Retina (tissue), 1 donor: ENCODE results near the gene GPHN.
"Not testable (repeated sequence)": the region's sequence is repeated elsewhere in the genome, so short reads cannot be mapped to it uniquely, and the experiment has no call there.

Source experiments
- DNase-seq: peaks from one replicate; pipeline ENCODE4 v3.0.0-alpha.2; 2016

The GPHN gene

GRCh38 chr14:66503532-66503931, 4.4 kb upstream of the GPHN start:
- no peak for DNase-seq

- no peak for DNase-seq
These were observed 696 bp upstream of the GPHN start for GRCh38 chr14:66507181-66507721.

- DNase-seq, result no peak
These were observed 549 bp downstream of the GPHN start for GRCh38 chr14:66508547-66508845.

DNA sequence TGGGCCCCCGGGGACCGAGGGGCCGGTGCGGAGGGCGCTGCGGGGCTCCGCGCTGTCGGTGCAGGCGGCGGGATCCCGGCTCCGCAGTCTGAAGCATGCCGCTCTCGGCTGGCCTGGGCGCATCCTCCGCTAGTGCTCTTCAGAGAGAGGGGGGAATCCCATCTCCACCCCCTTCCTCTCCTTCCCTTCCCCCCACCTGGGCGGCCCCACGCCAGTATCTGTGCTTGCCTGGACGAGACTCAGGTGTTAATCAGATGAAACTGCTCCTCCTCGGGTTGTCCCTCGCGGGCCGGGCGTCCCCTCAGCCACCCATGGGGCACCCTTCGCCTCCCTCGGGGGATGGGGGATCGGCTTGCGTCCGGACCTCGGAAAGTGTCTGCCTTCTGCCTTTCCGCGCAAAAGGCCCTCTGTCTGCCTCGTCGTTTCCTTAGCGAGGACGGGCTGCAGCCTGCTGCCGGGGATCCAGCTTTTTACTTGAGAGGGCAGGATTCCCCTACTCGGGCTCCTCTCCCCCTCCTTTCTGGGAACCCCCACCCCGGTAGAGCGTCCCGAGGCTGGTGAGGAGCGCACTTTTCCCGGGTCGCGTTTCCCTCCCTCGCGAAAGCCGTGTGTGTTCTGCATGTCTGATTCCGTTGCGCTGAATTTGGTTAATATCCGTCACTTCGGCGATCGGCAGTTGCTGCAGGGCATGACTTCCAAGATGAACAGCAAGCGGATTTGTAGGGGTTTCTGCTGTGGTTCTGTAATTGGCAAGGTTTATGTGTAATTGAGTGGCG, 1.1 kb downstream of the GPHN start:
- peak; percentile 84 for DNase-seq

GRCh38 chr14:66509874-66510273, 1.9 kb downstream of the GPHN start:
- no peak for DNase-seq

- DNase-seq, result no peak
These were observed 3.9 kb downstream of the GPHN start for GRCh38 chr14:66511849-66512248.

DNA sequence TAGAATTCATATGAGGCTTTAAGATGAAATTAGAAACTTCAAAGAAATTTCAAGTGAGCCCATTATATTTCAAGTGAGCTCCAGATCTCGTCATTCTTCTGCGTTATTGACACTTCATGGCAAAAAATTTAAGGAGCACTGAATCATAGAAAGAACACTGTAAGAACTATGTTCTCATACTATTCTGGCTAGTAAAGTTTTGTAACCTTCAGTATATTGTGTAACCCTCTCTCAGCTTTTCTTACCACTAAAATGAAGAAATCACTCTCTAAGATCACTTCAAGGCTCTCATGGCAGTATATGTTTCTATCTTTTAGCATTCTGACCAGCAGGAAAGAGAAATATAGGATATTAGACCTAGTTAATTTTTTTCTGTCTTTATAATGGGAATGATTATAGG, 6.3 kb downstream of the GPHN start:
- no peak for DNase-seq

DNA sequence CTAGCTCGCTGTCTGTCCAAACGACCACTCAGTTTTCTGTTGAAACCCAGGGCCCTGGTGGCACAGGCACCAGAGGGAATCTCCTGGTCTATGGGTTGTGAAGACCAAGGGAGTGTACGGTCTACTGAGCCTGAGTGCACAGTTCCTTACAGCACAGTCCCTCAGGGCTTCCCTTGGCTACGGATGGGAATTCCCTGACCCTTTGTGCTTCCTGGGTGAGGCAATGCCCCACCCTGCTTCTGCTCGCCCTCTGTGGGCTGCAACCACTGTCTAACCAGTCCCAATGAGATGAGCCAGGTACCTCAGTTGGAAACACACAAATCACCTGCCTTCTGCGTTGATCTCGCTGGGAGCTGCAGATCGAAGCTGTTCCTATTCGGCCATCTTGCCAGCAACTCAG, 22.6 kb downstream of the GPHN start:
- DNase-seq, result no peak

- no peak for DNase-seq
These were observed 31.1 kb downstream of the GPHN start for GRCh38 chr14:66539034-66539433.

GRCh38 chr14:66540038-66540437, 32.1 kb downstream of the GPHN start:
- DNase-seq, result no peak

GRCh38 chr14:66541627-66542026, 33.7 kb downstream of the GPHN start:
- DNase-seq, result no peak

GRCh38 chr14:66543996-66544395, 36.0 kb downstream of the GPHN start:
- DNase-seq, result no peak

- DNase-seq, result not testable (repeated sequence)
These were observed 37.2 kb downstream of the GPHN start for GRCh38 chr14:66545191-66545590.

- DNase-seq, result not testable (repeated sequence)
These were observed 37.8 kb downstream of the GPHN start for GRCh38 chr14:66545751-66546150.

- no peak for DNase-seq
These were observed 55.8 kb downstream of the GPHN start for GRCh38 chr14:66563731-66564130.

DNA sequence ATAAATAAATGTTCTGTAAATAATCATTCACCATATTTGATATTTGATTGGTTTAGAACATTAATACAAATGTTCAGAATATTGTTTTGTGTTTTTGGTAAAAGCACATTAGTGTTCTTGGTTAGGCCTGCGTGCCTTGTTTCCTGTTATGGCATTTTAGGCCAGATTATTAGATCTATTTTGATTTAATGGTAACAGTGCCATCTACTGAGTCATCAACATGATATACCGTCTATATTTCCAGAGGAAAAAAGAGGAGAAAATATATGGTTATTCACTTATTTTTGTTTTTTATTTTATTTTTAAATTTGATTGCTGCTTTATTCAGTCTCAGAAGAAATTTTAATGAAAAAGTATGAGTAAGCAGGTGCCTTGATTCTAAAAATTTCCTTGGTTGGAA, 60.3 kb downstream of the GPHN start:
- DNase-seq, result no peak

DNA sequence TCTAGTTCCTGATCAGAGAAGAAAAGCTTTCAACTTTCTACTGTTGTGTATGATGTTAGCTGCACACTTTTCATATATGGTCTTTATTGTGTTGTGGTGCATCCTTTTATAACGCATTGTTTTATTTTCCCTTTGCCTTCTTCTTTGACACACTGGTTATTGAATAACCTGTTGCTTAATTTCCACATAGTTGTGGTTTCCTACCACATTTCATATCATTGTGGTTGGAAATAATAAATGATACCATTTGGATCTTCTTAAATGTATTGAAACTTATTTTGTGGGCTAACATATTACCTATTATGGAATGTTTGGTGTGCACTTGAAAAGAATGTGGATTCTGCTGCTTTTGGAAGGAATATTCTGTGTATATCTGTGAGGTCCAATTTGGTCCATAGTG, 64.9 kb downstream of the GPHN start:
- DNase-seq, result no peak

- no peak for DNase-seq
These were observed 67.1 kb downstream of the GPHN start for GRCh38 chr14:66575014-66575413.

- no peak for DNase-seq
These were observed 68.0 kb downstream of the GPHN start for GRCh38 chr14:66575939-66576338.

- DNase-seq, result not testable (repeated sequence)
These were observed 79.8 kb downstream of the GPHN start for GRCh38 chr14:66587753-66588152.

GRCh38 chr14:66595394-66595793, 87.4 kb downstream of the GPHN start:
- no peak for DNase-seq

DNA sequence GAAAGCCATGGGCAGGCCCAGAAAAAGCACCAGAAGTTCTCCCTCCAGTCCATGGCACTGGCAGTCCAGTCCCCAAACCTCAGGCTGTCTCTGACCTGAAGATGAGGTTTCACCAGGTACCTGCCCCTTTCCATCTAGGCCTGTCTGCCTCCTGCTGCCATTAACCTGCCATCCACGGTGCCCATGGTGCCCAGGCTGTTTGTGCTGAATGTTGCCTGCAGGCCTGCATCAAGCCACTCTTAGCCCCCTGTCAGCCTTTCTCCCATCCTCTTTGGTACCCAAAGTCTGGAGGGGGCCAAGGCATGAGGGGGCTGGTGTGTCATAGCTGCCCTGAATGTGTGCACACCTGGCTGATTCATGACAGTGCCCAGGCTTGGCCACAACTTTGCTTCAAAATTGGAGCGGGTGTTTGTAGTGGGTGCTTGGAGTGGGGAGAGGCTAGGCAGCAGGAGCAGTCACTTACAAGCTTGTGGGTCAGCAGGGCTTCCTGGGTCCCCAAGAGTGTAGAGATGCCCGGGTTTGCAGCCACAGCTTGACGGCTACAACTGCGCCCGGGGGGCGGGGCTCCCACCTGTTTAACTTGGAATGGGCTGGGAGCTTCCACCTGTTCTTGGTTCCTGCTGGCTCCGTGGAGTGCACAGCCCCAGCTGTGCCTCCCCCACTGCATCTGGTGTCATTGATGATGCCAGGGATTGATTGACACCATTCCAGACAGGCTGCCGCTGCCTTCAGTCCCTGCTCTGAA, 88.5 kb downstream of the GPHN start:
- DNase-seq, result no peak

DNA sequence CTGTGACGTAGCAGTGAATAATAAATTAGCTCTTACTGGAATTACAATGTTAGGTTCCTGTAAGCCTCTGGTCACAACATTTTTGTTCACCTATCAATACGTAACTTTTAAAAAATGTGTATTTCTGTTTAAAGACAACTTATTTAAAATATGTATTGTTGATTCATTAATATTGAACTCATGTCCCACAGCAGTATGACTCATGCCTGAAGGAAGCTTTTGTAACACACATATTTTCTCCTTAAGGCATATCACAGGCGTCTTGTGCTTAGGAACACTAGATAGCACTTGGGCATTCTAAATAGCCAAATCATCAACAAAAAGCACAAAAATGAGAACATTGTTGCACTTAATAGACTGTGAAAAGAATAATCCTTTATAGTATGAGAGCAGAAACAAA, 92.5 kb downstream of the GPHN start:
- no peak for DNase-seq

DNA sequence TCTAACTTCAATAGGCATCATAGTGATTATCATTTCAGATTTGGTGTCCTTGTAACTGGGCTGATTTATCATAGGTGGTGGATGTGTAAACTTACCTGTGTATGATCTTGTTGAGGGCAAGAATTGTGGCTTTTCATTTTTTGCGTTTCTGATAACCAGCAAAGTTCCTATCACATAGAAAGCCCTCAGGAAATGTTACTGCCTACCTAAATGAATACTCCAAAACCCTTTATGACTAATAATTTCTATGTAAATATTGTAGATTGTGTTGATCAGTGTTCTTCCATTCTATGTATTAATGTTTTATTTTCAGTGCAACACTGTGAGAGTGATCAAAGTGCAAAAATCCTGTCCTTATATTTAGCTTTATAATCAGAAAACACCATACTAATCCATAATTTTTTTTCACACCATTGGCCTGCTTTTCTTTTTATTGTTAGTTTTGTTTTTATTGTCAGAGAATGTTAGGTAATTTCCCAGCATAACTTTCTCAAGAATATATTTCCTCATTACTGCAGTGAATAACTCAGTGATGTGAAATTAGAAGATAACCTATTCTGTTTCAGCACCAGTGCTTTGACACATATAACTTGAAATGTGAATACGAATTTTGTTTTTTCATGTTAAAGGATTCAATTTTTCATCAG, 94.1 kb downstream of the GPHN start:
- DNase-seq, result no peak
